Smooth muscle cell (in vitro differentiated cells): ENCODE measurements around the gene SNRPA1. TPM values are rescaled to one million over a fixed set of nuclear protein-coding genes. Genes with fewer than 3 reads are reported as not detected.

ENCODE experiments used
- DNase-seq: peaks from one replicate; lab custom pipeline; 2025; ENCODE audit not compliant: unreplicated experiment; lab: John Stamatoyannopoulos, UW
- H2AFZ ChIP-seq: fragments of 200-600 bp; sonication (generic); 2 replicates; pipeline ENCODE4 v1.6.0; 2016; ENCODE audit warnings: antibody characterized with exemption, low read depth, mild to moderate bottlenecking
- H3F3A ChIP-seq: fragments of 200-600 bp; sonication (generic); 2 replicates; pipeline ENCODE4 v1.6.0; 2017; ENCODE audit warnings: antibody characterized with exemption, low read depth
- H3K27ac ChIP-seq: fragments of 200-600 bp; sonication (generic); 2 replicates; pipeline ENCODE4 v1.5.1; 2016; ENCODE audit warnings: low read depth, mild to moderate bottlenecking
- H3K27me3 ChIP-seq: fragments of 200-600 bp; sonication (generic); 2 replicates; pipeline ENCODE4 v1.6.1; 2016; ENCODE audit warnings: low read depth, mild to moderate bottlenecking
- H3K36me3 ChIP-seq: fragments of 200-600 bp; sonication (generic); 2 replicates; pipeline ENCODE4 v1.5.1; 2016; ENCODE audit warnings: low read depth
- H3K4me1 ChIP-seq: fragments of 200-600 bp; sonication (generic); 2 replicates; pipeline ENCODE4 v1.5.1; 2016; ENCODE audit warnings: low read depth
- H3K4me2 ChIP-seq: fragments of 200-600 bp; sonication (generic); 2 replicates; pipeline ENCODE4 v1.6.0; 2016; ENCODE audit warnings: mild to moderate bottlenecking
- H3K4me3 ChIP-seq: fragments of 200-600 bp; sonication (generic); 2 replicates; pipeline ENCODE4 v1.5.1; 2016; ENCODE audit warnings: mild to moderate bottlenecking
- H3K79me2 ChIP-seq: fragments of 200-600 bp; sonication (generic); 2 replicates; pipeline ENCODE4 v1.6.0; 2016; ENCODE audit warnings: low read depth, mild to moderate bottlenecking
- H3K9ac ChIP-seq: fragments of 200-600 bp; sonication (generic); 2 replicates; pipeline ENCODE4 v1.6.0; 2016; ENCODE audit warnings: low read depth
- H3K9me3 ChIP-seq: fragments of 200-600 bp; sonication (generic); replicated peaks from 2 replicates; pipeline ENCODE4 v1.5.1; 2016; ENCODE audit warnings: low read depth
- H4K20me1 ChIP-seq: fragments of 200-600 bp; sonication (generic); 2 replicates; pipeline ENCODE4 v1.6.0; 2016; ENCODE audit warnings: low read depth
- CTCF ChIP-seq: fragments of 200-600 bp; sonication (generic); IDR thresholded peaks from 2 replicates; pipeline ENCODE4 v1.5.1; 2017; ENCODE audit warnings: borderline replicate concordance, mild to moderate bottlenecking, antibody characterized with exemption; ENCODE audit not compliant: insufficient read depth, poor library complexity, severe bottlenecking
- WGBS: methylation state at CpG from one replicate; pipeline ENCODE4 v1.1.7; 2016; ENCODE audit warnings: low lambda C conversion rate; 5-methylcytosine and 5-hydroxymethylcytosine counted together
- polyA plus RNA-seq: library from polyadenylated mRNA; unstranded; fragments of >200 nt; fragmentation: Nextera tagmentation; extraction: Ambion mirVana; gene quantifications from 2 replicates; pipeline ENCODE4 v1.2.1, GENCODE V29; 2016
- total RNA-seq: library from RNA; depleted of rRNA; stranded (reverse); fragments of >200 nt; gene quantifications from 2 replicates; pipeline ENCODE4 v1.2.3, GENCODE V29; 2014

The SNRPA1 gene
- total and polyA plus RNA-seq, 2 experiments from 2014 or later, result 24.0 to 99.0 TPM

GRCh38 chr15:101258238-101259144, 36.6 kb downstream of the SNRPA1 start:
- H2AFZ ChIP-seq, result no peak overlapping the region

GRCh38 chr15:101256757-101257156, 38.3 kb downstream of the SNRPA1 start:
- H3K27ac ChIP-seq, result peak overlapping the region; percentile 63
- TF ChIP-seq CTCF, result peak; percentile 25
- no peak overlapping the region for H2AFZ ChIP-seq
- 87% methylated on average over 6 of the region's 6 CpGs for WGBS
- peaks cover 19% of the 10 kb centered on the region for H3K4me1 ChIP-seq
- no peaks in the 10 kb centered on the region for H3K9me3 ChIP-seq
- H3K4me3 ChIP-seq, result no peak overlapping the region
- H3F3A ChIP-seq, result peaks cover 22% of the 10 kb centered on the region
- H4K20me1 ChIP-seq, result no peaks in the 10 kb centered on the region
- no peaks in the 10 kb centered on the region for H3K27me3 ChIP-seq
- no peak overlapping the region for H3K9ac ChIP-seq
- H3K4me2 ChIP-seq, result no peak overlapping the region
- DNase-seq, result no peak
- H3K36me3 ChIP-seq, result no peaks in the 10 kb centered on the region
- H3K79me2 ChIP-seq, result peaks cover 25% of the 10 kb centered on the region

More at GRCh38 chr15:101258238-101259144, 36.6 kb downstream of the SNRPA1 start:
- Histone ChIP-seq H3K4me3 (no peak overlapping the region), H3K9me3 (no peaks in the 10 kb centered on the region), H3K27ac (no peak overlapping the region), H3K9ac (no peak overlapping the region), H3K79me2 (peaks cover 17% of the 10 kb centered on the region), H3K27me3 (no peaks in the 10 kb centered on the region), H3K36me3 (no peaks in the 10 kb centered on the region), H3F3A (peaks cover 22% of the 10 kb centered on the region), H4K20me1 (no peaks in the 10 kb centered on the region), H3K4me1 (peaks cover 14% of the 10 kb centered on the region), H3K4me2 (no peak overlapping the region)
- peak; percentile 91 for TF ChIP-seq CTCF
- 52% methylated on average over 11 of the region's 11 CpGs for WGBS
- DNase-seq, result no peak

- Histone ChIP-seq H3K4me3 (no peak overlapping the region), H3K9me3 (no peaks in the 10 kb centered on the region), H3K4me2 (peak overlapping the region; percentile 73), H3K27ac (peak overlapping the region; percentile 63), H3K4me1 (peaks cover 19% of the 10 kb centered on the region), H3K27me3 (no peaks in the 10 kb centered on the region), H3K79me2 (peaks cover 28% of the 10 kb centered on the region), H3K9ac (no peak overlapping the region), H2AFZ (no peak overlapping the region), H3F3A (peaks cover 22% of the 10 kb centered on the region), H4K20me1 (peaks cover 3% of the 10 kb centered on the region), H3K36me3 (no peaks in the 10 kb centered on the region)
- WGBS, result 21% methylated on average over 8 of the region's 8 CpGs
- TF ChIP-seq CTCF, result no peak
- no peak for DNase-seq
Measured at GRCh38 chr15:101255615-101256241, 39.3 kb downstream of the SNRPA1 start.
